ENCODE measurements around the gene PTPRT.

PTPRT gene

GRCh38 chr20:42099101-42099500, 1090.6 kb downstream of the PTPRT start:
- no peak for TF ChIP-seq REST (IDR thresholded peaks at IDR 0.05; ENCODE audit: low read depth)
- TF ChIP-seq TCF12 (IDR thresholded peaks at IDR 0.05; ENCODE audit: low read depth) = no peak

GRCh38 chr20:42098418-42098817, 1091.3 kb downstream of the PTPRT start:
- TF ChIP-seq RAD21 (IDR thresholded peaks at IDR 0.05; ENCODE audit: low read depth) = no peak
- no peak for TF ChIP-seq CEBPB (IDR thresholded peaks at IDR 0.05)
- no peak for TF ChIP-seq NFIC (IDR thresholded peaks at IDR 0.05)
- no peak for TF ChIP-seq TCF12 (IDR thresholded peaks at IDR 0.05; ENCODE audit: low read depth)
- TF ChIP-seq EP300 (IDR thresholded peaks at IDR 0.05; ENCODE audit: borderline replicate concordance) = no peak
- TF ChIP-seq REST (IDR thresholded peaks at IDR 0.05; ENCODE audit: low read depth) = no peak
- no peak for TF ChIP-seq YY1 (IDR thresholded peaks at IDR 0.05; ENCODE audit: low read depth)
- TF ChIP-seq FOXM1 (IDR thresholded peaks at IDR 0.05; ENCODE audit: borderline replicate concordance, low read depth) = no peak
- TF ChIP-seq ZBTB7A (IDR thresholded peaks at IDR 0.05; ENCODE audit: low read depth) = no peak
- TF ChIP-seq EGR1 (IDR thresholded peaks at IDR 0.05) = no peak
- TF ChIP-seq MAX (IDR thresholded peaks at IDR 0.05) = no peak
- no peak for TF ChIP-seq TEAD4 (IDR thresholded peaks at IDR 0.05)
- no peak for TF ChIP-seq USF1 (IDR thresholded peaks at IDR 0.05)

GRCh38 chr20:42097741-42098140, 1092.0 kb downstream of the PTPRT start:
- TF ChIP-seq TAF1 (IDR thresholded peaks at IDR 0.05; ENCODE audit: low read depth) = no peak
- TF ChIP-seq RAD21 (IDR thresholded peaks at IDR 0.05; ENCODE audit: low read depth) = no peak
- no peak for TF ChIP-seq ZBTB7A (IDR thresholded peaks at IDR 0.05; ENCODE audit: low read depth)
- no peak for TF ChIP-seq CEBPB (IDR thresholded peaks at IDR 0.05)
- no peak for TF ChIP-seq FOXM1 (IDR thresholded peaks at IDR 0.05; ENCODE audit: borderline replicate concordance, low read depth)
- TF ChIP-seq TCF12 (IDR thresholded peaks at IDR 0.05; ENCODE audit: low read depth) = no peak
- TF ChIP-seq EP300 (IDR thresholded peaks at IDR 0.05; ENCODE audit: borderline replicate concordance) = no peak
- TF ChIP-seq YY1 (IDR thresholded peaks at IDR 0.05; ENCODE audit: low read depth) = no peak
- no peak for TF ChIP-seq REST (IDR thresholded peaks at IDR 0.05; ENCODE audit: low read depth)
- TF ChIP-seq TEAD4 (IDR thresholded peaks at IDR 0.05) = no peak
- no peak for TF ChIP-seq NFIC (IDR thresholded peaks at IDR 0.05)
- TF ChIP-seq USF1 (IDR thresholded peaks at IDR 0.05) = no peak
- no peak for TF ChIP-seq MAX (IDR thresholded peaks at IDR 0.05)
- no peak for TF ChIP-seq CREB1 (IDR thresholded peaks at IDR 0.05; ENCODE audit: low read depth)
- no peak for TF ChIP-seq EGR1 (IDR thresholded peaks at IDR 0.05)

GRCh38 chr20:42095221-42095620, 1094.5 kb downstream of the PTPRT start:
- TF ChIP-seq USF1 (IDR thresholded peaks at IDR 0.05) = no peak

Data from Ishikawa (cell line).